DMS153 treated with DMSO at 0.1 percent for 48 hours (cell line): ENCODE data around the gene ITPRIPL2.

ENCODE experiments used
- DNase-seq: peaks from one replicate; lab custom pipeline; 2025; ENCODE audit not compliant: unreplicated experiment; lab: John Stamatoyannopoulos, UW

The ITPRIPL2 gene

GRCh38 chr16:19119564-19119963 is 5.8 kb downstream of the ITPRIPL2 start:
- DNase-seq, result no peak

GRCh38 chr16:19123535-19124178 is 9.9 kb downstream of the ITPRIPL2 start:
- DNase-seq, result no peak

- no peak for DNase-seq
Measured at GRCh38 chr16:19126300-19126699, 12.5 kb downstream of the ITPRIPL2 start.

GRCh38 chr16:19127205-19127604 is 13.4 kb downstream of the ITPRIPL2 start:
- no peak for DNase-seq

- no peak for DNase-seq
Measured at GRCh38 chr16:19127674-19128131, 13.9 kb downstream of the ITPRIPL2 start.

- no peak for DNase-seq
Measured at GRCh38 chr16:19128454-19129200, 14.9 kb downstream of the ITPRIPL2 start.

GRCh38 chr16:19130385-19130784 is 16.6 kb downstream of the ITPRIPL2 start:
- no peak for DNase-seq

GRCh38 chr16:19130852-19131824 is 17.4 kb downstream of the ITPRIPL2 start:
- DNase-seq, result no peak

GRCh38 chr16:19131825-19132218 is 18.1 kb downstream of the ITPRIPL2 start:
- no peak for DNase-seq

- DNase-seq, result no peak
Measured at GRCh38 chr16:19132255-19132654, 18.5 kb downstream of the ITPRIPL2 start.

GRCh38 chr16:19132898-19133297 is 19.1 kb downstream of the ITPRIPL2 start:
- no peak for DNase-seq

- DNase-seq, result no peak
Measured at GRCh38 chr16:19133600-19133999, 19.8 kb downstream of the ITPRIPL2 start.

- DNase-seq, result no peak
Measured at GRCh38 chr16:19135201-19135842, 21.6 kb downstream of the ITPRIPL2 start.

GRCh38 chr16:19135896-19136438 is 22.2 kb downstream of the ITPRIPL2 start:
- peak; percentile 66 for DNase-seq

GRCh38 chr16:19136549-19137196 is 22.9 kb downstream of the ITPRIPL2 start:
- DNase-seq, result no peak

GRCh38 chr16:19137201-19138128 is 23.7 kb downstream of the ITPRIPL2 start:
- DNase-seq, result no peak

GRCh38 chr16:19138601-19139000 is 24.8 kb downstream of the ITPRIPL2 start:
- DNase-seq, result peak; percentile 88

- no peak for DNase-seq
Measured at GRCh38 chr16:19139436-19140091, 25.8 kb downstream of the ITPRIPL2 start.
